ENCODE measurements around the gene RRP1B.
"Not testable (repeated sequence)": the region's sequence is repeated elsewhere in the genome, so short reads cannot be mapped to it uniquely, and the experiment has no call there.

Gene RRP1B

GRCh38 chr21:43644071-43644470 lies 15.3 kb upstream of the RRP1B start:
- Histone ChIP-seq H3K9me3 (ENCODE audit: control insufficient read depth in 1 of 2, low read length in 2 of 2) (no peaks in the 10 kb centered on the region), H3K4me1 (ENCODE audit: control insufficient read depth in 1 of 2, insufficient read depth in 2 of 2, low read length in 2 of 2) (peaks cover 0 to 13% of the 10 kb centered on the region in 2 donors), H3K36me3 (ENCODE audit: control insufficient read depth in 1 of 2, insufficient read depth in 2 of 2, low read length in 2 of 2) (no peaks in the 10 kb centered on the region), H3K27me3 (ENCODE audit: low read depth, low read length) (no peaks in the 10 kb centered on the region), H3K4me3 (ENCODE audit: low read depth in 1 of 2, low read length in 2 of 2) (no peak overlapping the region), H3K27ac (ENCODE audit: low read length) (no peak overlapping the region)

- no peak overlapping the region for H3K4me3 ChIP-seq (ENCODE audit: low read depth in 1 of 2, low read length in 2 of 2)
- H3K4me1 ChIP-seq (ENCODE audit: control insufficient read depth in 1 of 2, insufficient read depth in 2 of 2, low read length in 2 of 2), result peaks cover 0 to 13% of the 10 kb centered on the region in 2 donors
- H3K27ac ChIP-seq (ENCODE audit: low read length), result no peak overlapping the region
- H3K27me3 ChIP-seq (ENCODE audit: low read depth, low read length), result no peaks in the 10 kb centered on the region
- H3K9me3 ChIP-seq (ENCODE audit: control insufficient read depth in 1 of 2, low read length in 2 of 2), result no peaks in the 10 kb centered on the region
- H3K36me3 ChIP-seq (ENCODE audit: control insufficient read depth in 1 of 2, insufficient read depth in 2 of 2, low read length in 2 of 2), result no peaks in the 10 kb centered on the region
Measured at GRCh38 chr21:43644609-43645008, 14.8 kb upstream of the RRP1B start.

DNA sequence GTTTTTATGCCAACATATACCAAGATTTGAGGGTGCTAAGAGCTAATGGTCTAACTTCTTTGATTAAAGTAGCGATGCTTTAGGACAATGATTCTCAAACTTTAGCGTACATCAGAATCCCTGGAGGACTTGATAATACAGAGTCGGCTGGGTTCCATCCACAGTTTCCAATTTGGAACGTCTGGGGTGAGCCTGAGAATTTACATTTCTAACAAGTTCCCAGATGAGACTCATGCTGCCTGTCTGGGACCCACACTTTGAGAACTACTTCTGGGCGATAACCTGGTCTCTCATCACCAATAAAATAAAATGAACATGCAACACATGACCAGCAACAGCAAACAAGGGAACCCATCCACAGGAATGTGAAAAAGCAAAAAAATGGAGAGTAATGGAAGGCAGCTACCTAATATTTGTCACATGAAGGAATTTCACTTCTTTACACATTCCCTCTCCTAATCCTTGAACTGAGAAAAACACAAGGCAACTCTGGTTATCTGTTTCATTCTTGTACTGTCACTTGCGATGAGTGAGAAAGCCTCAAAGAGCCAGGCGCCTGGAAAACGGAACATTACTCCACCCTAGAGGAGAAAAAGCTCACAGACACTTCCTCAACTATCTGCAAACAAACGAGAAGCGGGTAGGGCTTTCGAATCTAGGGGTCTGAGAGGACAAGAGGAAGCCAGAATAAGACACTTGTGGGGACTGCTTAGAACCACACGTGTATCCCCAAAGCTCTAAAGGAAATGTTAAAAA lies 14.0 kb upstream of the RRP1B start:
- H3K9me3 ChIP-seq (ENCODE audit: control insufficient read depth in 1 of 2, low read length in 2 of 2), result no peaks in the 10 kb centered on the region
- no peak overlapping the region for H3K27ac ChIP-seq (ENCODE audit: low read length)
- no peak overlapping the region for H3K4me3 ChIP-seq (ENCODE audit: low read depth in 1 of 2, low read length in 2 of 2)
- H3K4me1 ChIP-seq (ENCODE audit: control insufficient read depth in 1 of 2, insufficient read depth in 2 of 2, low read length in 2 of 2), result peaks cover 0 to 13% of the 10 kb centered on the region in 2 donors
- no peaks in the 10 kb centered on the region for H3K27me3 ChIP-seq (ENCODE audit: low read depth, low read length)
- H3K36me3 ChIP-seq (ENCODE audit: control insufficient read depth in 1 of 2, insufficient read depth in 2 of 2, low read length in 2 of 2), result no peaks in the 10 kb centered on the region

DNA sequence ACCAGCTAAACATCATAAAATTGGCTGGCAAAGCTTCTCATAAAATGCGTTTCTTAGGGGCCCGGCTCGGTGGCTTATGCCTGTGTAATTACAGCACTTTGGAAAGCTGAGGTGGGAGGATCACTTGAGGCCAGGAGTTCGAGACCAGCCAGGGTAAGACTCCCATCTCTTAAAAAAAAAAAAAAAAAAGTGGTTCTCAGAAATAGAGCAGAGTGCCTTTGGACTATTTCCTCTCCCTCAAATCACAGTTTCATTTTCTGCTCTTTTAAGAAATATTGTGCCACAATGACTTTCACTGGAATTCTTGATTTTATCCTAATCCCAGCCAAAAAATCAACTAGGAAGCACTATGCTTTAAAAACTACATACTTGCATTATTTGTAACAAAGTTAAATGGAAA lies 13.4 kb upstream of the RRP1B start:
- H3K27me3 ChIP-seq (ENCODE audit: low read depth, low read length), result no peaks in the 10 kb centered on the region
- H3K4me1 ChIP-seq (ENCODE audit: control insufficient read depth in 1 of 2, insufficient read depth in 2 of 2, low read length in 2 of 2), result peaks cover 0 to 13% of the 10 kb centered on the region in 2 donors
- no peak overlapping the region for H3K27ac ChIP-seq (ENCODE audit: low read length)
- H3K36me3 ChIP-seq (ENCODE audit: control insufficient read depth in 1 of 2, insufficient read depth in 2 of 2, low read length in 2 of 2), result no peaks in the 10 kb centered on the region
- H3K4me3 ChIP-seq (ENCODE audit: low read depth in 1 of 2, low read length in 2 of 2), result no peak overlapping the region
- no peaks in the 10 kb centered on the region for H3K9me3 ChIP-seq (ENCODE audit: control insufficient read depth in 1 of 2, low read length in 2 of 2)

DNA sequence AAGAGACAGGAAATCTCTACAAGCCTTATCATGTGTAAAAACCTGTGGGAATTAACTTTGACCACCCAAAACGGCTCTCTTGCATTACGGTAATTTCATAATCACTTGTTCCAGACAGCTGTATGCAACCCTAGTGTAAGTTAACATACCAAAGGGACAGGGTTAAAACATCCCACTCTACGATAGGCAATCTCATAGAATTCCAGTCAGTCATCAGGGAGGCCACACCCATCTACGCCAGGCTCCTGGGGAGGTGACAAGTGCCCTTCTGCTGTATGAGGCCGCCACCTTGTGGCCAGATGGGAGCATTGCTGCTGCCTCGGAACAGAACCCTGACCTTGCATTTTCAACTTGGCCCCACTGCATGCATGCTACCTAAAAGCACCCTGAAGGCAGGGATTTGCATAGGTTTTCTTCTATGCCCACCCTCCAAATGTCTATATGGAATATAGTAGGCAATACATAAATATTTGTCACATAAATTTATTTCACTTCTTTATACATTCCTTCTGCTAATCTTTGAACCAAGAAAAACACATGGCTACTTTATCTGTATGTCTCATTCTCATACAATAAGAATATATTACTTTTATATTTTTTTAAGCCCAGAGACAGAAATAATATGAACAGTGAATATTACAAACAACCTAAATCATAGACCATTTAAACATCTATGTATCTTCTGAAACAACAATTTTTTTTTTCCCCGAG lies 12.7 kb upstream of the RRP1B start:
- Histone ChIP-seq H3K4me3 (ENCODE audit: low read depth in 1 of 2, low read length in 2 of 2) (no peak overlapping the region), H3K36me3 (ENCODE audit: control insufficient read depth in 1 of 2, insufficient read depth in 2 of 2, low read length in 2 of 2) (no peaks in the 10 kb centered on the region), H3K4me1 (ENCODE audit: control insufficient read depth in 1 of 2, insufficient read depth in 2 of 2, low read length in 2 of 2) (peaks cover 0 to 13% of the 10 kb centered on the region in 2 donors), H3K27ac (ENCODE audit: low read length) (no peak overlapping the region), H3K27me3 (ENCODE audit: low read depth, low read length) (no peaks in the 10 kb centered on the region), H3K9me3 (ENCODE audit: control insufficient read depth in 1 of 2, low read length in 2 of 2) (no peaks in the 10 kb centered on the region)

DNA sequence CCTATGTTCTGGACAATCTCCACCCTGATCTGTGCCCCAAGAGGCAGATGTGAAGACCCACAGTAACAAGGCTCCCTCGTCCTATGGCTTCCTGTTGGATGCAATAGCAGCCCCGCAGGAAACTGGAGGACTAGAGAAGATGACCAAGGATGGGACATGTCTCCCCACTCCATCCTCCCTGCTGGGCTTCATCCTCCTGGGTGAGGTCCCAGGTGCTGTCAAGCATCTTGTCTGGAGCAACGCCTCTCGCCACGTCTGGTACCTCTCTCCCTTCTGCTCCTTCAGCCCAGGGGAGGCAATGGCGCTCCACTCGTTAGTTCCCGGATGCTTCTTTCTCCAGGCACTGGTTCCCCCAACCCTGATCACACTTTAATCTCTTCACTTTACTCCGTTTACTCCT lies 11.2 kb upstream of the RRP1B start:
- H3K4me1 ChIP-seq (ENCODE audit: control insufficient read depth in 1 of 2, insufficient read depth in 2 of 2, low read length in 2 of 2), result peaks cover 0 to 13% of the 10 kb centered on the region in 2 donors
- H3K27me3 ChIP-seq (ENCODE audit: low read depth, low read length), result no peaks in the 10 kb centered on the region
- H3K27ac ChIP-seq (ENCODE audit: low read length), result no peak overlapping the region
- no peaks in the 10 kb centered on the region for H3K36me3 ChIP-seq (ENCODE audit: control insufficient read depth in 1 of 2, insufficient read depth in 2 of 2, low read length in 2 of 2)
- H3K4me3 ChIP-seq (ENCODE audit: low read depth in 1 of 2, low read length in 2 of 2), result no peak overlapping the region
- no peaks in the 10 kb centered on the region for H3K9me3 ChIP-seq (ENCODE audit: control insufficient read depth in 1 of 2, low read length in 2 of 2)

GRCh38 chr21:43651926-43652325 lies 7.4 kb upstream of the RRP1B start:
- H3K36me3 ChIP-seq (ENCODE audit: control insufficient read depth in 1 of 2, insufficient read depth in 2 of 2, low read length in 2 of 2); H3K27me3 ChIP-seq (ENCODE audit: low read depth, low read length); H3K27ac ChIP-seq (ENCODE audit: low read length); H3K9me3 ChIP-seq (ENCODE audit: control insufficient read depth in 1 of 2, low read length in 2 of 2); H3K4me3 ChIP-seq (ENCODE audit: low read depth in 1 of 2, low read length in 2 of 2); H3K4me1 ChIP-seq (ENCODE audit: control insufficient read depth in 1 of 2, insufficient read depth in 2 of 2, low read length in 2 of 2): not testable (repeated sequence)

DNA sequence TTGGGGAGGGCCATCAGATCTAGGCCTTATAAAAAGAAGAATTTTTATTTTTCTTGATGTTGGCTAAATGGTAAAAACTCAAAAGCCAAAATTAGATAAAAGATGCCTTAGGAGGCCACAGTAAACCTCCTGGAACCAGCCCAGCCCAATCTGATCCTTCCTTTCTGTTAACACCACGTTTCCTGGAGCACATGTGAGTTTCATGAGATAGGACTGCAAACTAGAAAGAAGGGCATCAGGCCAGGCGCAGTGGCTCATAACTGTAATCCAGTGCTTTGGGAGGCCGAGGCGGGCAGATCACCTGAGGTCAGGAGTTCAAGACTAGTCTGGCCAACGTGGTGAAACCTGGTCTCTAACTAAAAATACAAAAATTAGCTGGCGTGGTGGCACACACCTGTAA lies 6.7 kb upstream of the RRP1B start:
- Histone ChIP-seq H3K27ac (ENCODE audit: low read length) (no peak overlapping the region), H3K4me3 (ENCODE audit: low read depth in 1 of 2, low read length in 2 of 2) (no peak overlapping the region), H3K36me3 (ENCODE audit: control insufficient read depth in 1 of 2, insufficient read depth in 2 of 2, low read length in 2 of 2) (no peaks in the 10 kb centered on the region), H3K27me3 (ENCODE audit: low read depth, low read length) (no peaks in the 10 kb centered on the region), H3K9me3 (ENCODE audit: control insufficient read depth in 1 of 2, low read length in 2 of 2) (no peaks in the 10 kb centered on the region), H3K4me1 (ENCODE audit: control insufficient read depth in 1 of 2, insufficient read depth in 2 of 2, low read length in 2 of 2) (no peaks in the 10 kb centered on the region)

DNA sequence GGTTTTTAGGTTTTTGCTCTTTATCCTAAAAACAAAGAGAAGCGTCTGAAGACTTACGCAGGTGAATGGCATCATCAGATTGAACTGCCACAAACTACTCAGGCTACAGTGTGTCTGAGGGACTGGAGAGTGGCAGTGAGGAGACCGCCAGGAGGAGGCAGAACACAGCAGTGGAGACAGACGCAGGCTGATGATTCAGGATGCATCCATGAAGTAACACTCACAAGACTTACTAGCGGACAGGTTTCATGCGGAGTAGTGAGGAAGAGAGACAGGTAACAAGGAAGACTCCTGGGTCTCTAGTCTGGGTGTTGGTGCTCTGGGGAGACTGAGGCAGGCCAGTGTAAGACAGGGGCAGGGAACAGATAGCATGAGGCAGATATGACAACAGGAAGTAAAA lies 5.7 kb upstream of the RRP1B start:
- Histone ChIP-seq H3K4me3 (ENCODE audit: low read depth in 1 of 2, low read length in 2 of 2) (no peak overlapping the region), H3K27ac (ENCODE audit: low read length) (no peak overlapping the region), H3K27me3 (ENCODE audit: low read depth, low read length) (no peaks in the 10 kb centered on the region), H3K4me1 (ENCODE audit: control insufficient read depth in 1 of 2, insufficient read depth in 2 of 2, low read length in 2 of 2) (peaks cover 0 to 2% of the 10 kb centered on the region in 2 donors), H3K9me3 (ENCODE audit: control insufficient read depth in 1 of 2, low read length in 2 of 2) (no peaks in the 10 kb centered on the region), H3K36me3 (ENCODE audit: control insufficient read depth in 1 of 2, insufficient read depth in 2 of 2, low read length in 2 of 2) (no peaks in the 10 kb centered on the region)

GRCh38 chr21:43654806-43655489 lies 4.4 kb upstream of the RRP1B start:
- Histone ChIP-seq H3K36me3 (ENCODE audit: control insufficient read depth in 1 of 2, insufficient read depth in 2 of 2, low read length in 2 of 2) (no peaks in the 10 kb centered on the region), H3K4me3 (ENCODE audit: low read depth in 1 of 2, low read length in 2 of 2) (no peak overlapping the region), H3K27me3 (ENCODE audit: low read depth, low read length) (no peaks in the 10 kb centered on the region), H3K27ac (ENCODE audit: low read length) (no peak overlapping the region), H3K4me1 (ENCODE audit: control insufficient read depth in 1 of 2, insufficient read depth in 2 of 2, low read length in 2 of 2) (peaks cover 0 to 7% of the 10 kb centered on the region in 2 donors), H3K9me3 (ENCODE audit: control insufficient read depth in 1 of 2, low read length in 2 of 2) (no peaks in the 10 kb centered on the region)

DNA sequence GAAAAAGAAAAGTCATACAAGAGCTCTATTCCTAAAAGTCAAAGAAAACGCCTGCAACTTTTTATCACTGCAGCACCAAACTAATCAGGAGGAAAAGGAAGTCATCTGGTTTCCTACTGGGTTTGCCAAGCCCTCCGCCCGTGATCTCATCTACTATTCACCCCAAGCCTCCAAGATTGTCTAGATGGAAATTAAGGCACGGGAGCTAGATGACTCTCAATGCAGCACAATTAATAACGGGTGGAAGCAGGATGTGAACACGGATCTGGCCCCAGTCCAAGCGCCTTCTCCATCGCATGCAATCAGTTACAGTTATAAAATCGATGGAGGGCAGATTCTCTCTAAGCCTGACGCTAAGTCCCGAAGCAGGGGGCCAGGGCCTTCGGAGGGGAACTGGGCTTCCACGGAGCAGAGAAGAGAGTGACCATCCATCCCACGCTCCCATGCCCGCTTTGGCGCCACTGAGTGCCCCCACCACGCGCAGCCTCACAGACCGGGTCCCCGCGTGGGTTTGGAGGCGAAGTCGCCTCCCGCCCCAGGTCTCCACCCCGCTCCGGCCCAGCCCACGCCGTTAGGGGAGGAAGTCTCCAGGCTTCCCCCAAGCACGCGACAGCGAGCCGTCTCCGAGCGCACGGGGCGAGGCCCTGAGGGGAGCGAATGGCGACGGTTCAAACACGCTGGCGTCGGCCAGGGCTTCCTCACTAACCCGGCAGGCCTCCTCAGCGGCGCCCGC lies 1.8 kb upstream of the RRP1B start:
- Histone ChIP-seq H3K9me3 (ENCODE audit: control insufficient read depth in 1 of 2, low read length in 2 of 2) (no peaks in the 10 kb centered on the region), H3K36me3 (ENCODE audit: control insufficient read depth in 1 of 2, insufficient read depth in 2 of 2, low read length in 2 of 2) (no peaks in the 10 kb centered on the region), H3K27me3 (ENCODE audit: low read depth, low read length) (no peaks in the 10 kb centered on the region), H3K27ac (ENCODE audit: low read length) (no peak overlapping the region), H3K4me1 (ENCODE audit: control insufficient read depth in 1 of 2, insufficient read depth in 2 of 2, low read length in 2 of 2) (peaks cover 0 to 18% of the 10 kb centered on the region in 2 donors), H3K4me3 (ENCODE audit: low read depth in 1 of 2, low read length in 2 of 2) (no peak overlapping the region)

Measured in muscle layer of duodenum (tissue), 2 donors.